H1 (cell line): Measurements from ENCODE around the gene ERCC6L. TPM values are rescaled to one million over a fixed set of nuclear protein-coding genes. Genes with fewer than 3 reads are reported as not detected.

Experiments used
- CTCF ChIA-PET: fragments of 300-600 bp; sonication (Branson Sonifier 250); formaldehyde crosslinking; loops from one replicate; lab custom pipeline; 2021; ENCODE audit not compliant: partially characterized antibody; lab: Charles Lee
- POLR2A ChIA-PET: fragments of 300-600 bp; sonication (Branson Sonifier 250); formaldehyde crosslinking; loops from one replicate; lab custom pipeline; 2021; ENCODE audit warnings: inconsistent platforms; ENCODE audit not compliant: partially characterized antibody; lab: Charles Lee
- DNase-seq, 2 experiments: peaks; one replicate each; pipeline versions ENCODE4 v3.0.0 to v3.0.0-alpha.2; 2010 to 2022; ENCODE audit warnings: low spot score in 2 of 2, low read depth in 1 of 2, mixed read lengths in 1 of 2
- FAIRE-seq: peaks from 2 replicates; lab custom pipeline; 2011; peaks lifted over from hg19 to GRCh38; lab: Jason Lieb, UNC
- H2AFZ ChIP-seq: 2 replicates; pipeline ENCODE4 v1.8.1; 2012; ENCODE audit warnings: low read length, inconsistent platforms
- H2AK5ac ChIP-seq: 2 replicates; pipeline ENCODE4 v1.6.1; 2013; ENCODE audit warnings: low read depth, low read length
- H2BK120ac ChIP-seq: replicated peaks from 2 replicates; pipeline ENCODE3; 2013; ENCODE audit warnings: low read depth, low read length, inconsistent platforms
- H2BK12ac ChIP-seq: 2 replicates; pipeline ENCODE4 v1.6.1; 2013; ENCODE audit warnings: low read depth, low read length
- H2BK15ac ChIP-seq: 2 replicates; pipeline ENCODE4 v1.6.1; 2013; ENCODE audit warnings: low read length
- H2BK20ac ChIP-seq: 2 replicates; pipeline ENCODE4 v1.6.1; 2013; ENCODE audit warnings: low read length
- H2BK5ac ChIP-seq: 2 replicates; pipeline ENCODE4 v1.6.1; 2013; ENCODE audit warnings: low read depth, low read length
- H3K14ac ChIP-seq: 2 replicates; pipeline ENCODE4 v1.6.1; 2013; ENCODE audit warnings: inconsistent platforms; ENCODE audit not compliant: insufficient read length
- H3K18ac ChIP-seq: 2 replicates; pipeline ENCODE4 v1.6.1; 2013; ENCODE audit warnings: low read length; ENCODE audit errors: extremely low read depth
- H3K23ac ChIP-seq: 2 replicates; pipeline ENCODE4 v1.6.1; 2013; ENCODE audit warnings: inconsistent platforms; ENCODE audit not compliant: insufficient read length
- H3K23me2 ChIP-seq: 2 replicates; pipeline ENCODE4 v1.6.1; 2013; ENCODE audit warnings: low read depth, low read length
- H3K27ac ChIP-seq: 2 replicates; pipeline ENCODE4 v1.6.1; 2011; ENCODE audit warnings: low read depth, low read length, inconsistent platforms
- H3K27me3 ChIP-seq, 4 experiments: replicated peaks in 1 of 4; 1 replicate in 1 of 4; 2 replicates in 3 of 4; pipeline versions ENCODE4 v1.6.1 to v1.8.1; 2011 to 2013; ENCODE audit warnings: low read length in 3 of 4, mild to moderate bottlenecking in 3 of 4, inconsistent platforms in 2 of 4, mixed read lengths in 2 of 4, moderate library complexity in 1 of 4; ENCODE audit not compliant: control insufficient read depth in 3 of 4, insufficient read depth in 3 of 4; ENCODE audit errors: extremely low read depth in 1 of 4
- H3K36me3 ChIP-seq, 4 experiments: 2 replicates each; pipeline versions ENCODE4 v1.6.1 to v1.8.1; 2011 to 2013; ENCODE audit warnings: mild to moderate bottlenecking in 4 of 4, low read length in 3 of 4, moderate library complexity in 2 of 4, control low read depth in 1 of 4, inconsistent platforms in 1 of 4; ENCODE audit not compliant: insufficient read depth in 4 of 4, control insufficient read depth in 2 of 4
- H3K4ac ChIP-seq: replicated peaks from 2 replicates; pipeline ENCODE3; 2013; ENCODE audit warnings: low read length, low read depth, mixed read lengths, inconsistent platforms; ENCODE audit not compliant: insufficient read length
- H3K4me1 ChIP-seq, 4 experiments: replicated peaks in 1 of 4; 1 replicate in 1 of 4; 2 replicates in 3 of 4; pipeline versions ENCODE4 v1.6.1 to v1.8.1; 2011 to 2013; ENCODE audit warnings: low read length in 3 of 4, inconsistent platforms in 2 of 4, mixed read lengths in 1 of 4; ENCODE audit not compliant: insufficient read depth in 4 of 4, control insufficient read depth in 3 of 4
- H3K4me2 ChIP-seq, 2 experiments: 2 replicates each; pipeline versions ENCODE4 v1.6.1 to v1.8.1; 2011 to 2013; ENCODE audit warnings: low read depth in 2 of 2, low read length in 2 of 2, control low read depth in 1 of 2, inconsistent platforms in 1 of 2, mild to moderate bottlenecking in 1 of 2; ENCODE audit not compliant: insufficient read depth in 1 of 2
- H3K4me3 ChIP-seq, 4 experiments: fragments of 200-600, 300-600 bp in 1 of 4; sonication (generic), shearing (Covaris generic), sonication (Bioruptor Twin) in 1 of 4; 2 replicates each; pipeline versions ENCODE4 v1.5.1 to v1.8.1; 2011 to 2016; ENCODE audit warnings: low read length in 4 of 4, low read depth in 3 of 4, control low read depth in 2 of 4, inconsistent platforms in 2 of 4, mild to moderate bottlenecking in 2 of 4, mixed read lengths in 1 of 4, moderate library complexity in 1 of 4; ENCODE audit not compliant: insufficient read depth in 2 of 4; ENCODE audit errors: extremely low read depth in 1 of 4
- H3K56ac ChIP-seq: replicated peaks from 2 replicates; pipeline ENCODE3; 2013; ENCODE audit warnings: low read depth, mild to moderate bottlenecking, mixed read lengths, low read length, inconsistent platforms; ENCODE audit not compliant: insufficient read length
- H3K79me1 ChIP-seq: 2 replicates; pipeline ENCODE4 v1.6.1; 2013; ENCODE audit warnings: low read depth, low read length, control low read depth
- H3K79me2 ChIP-seq, 2 experiments: 2 replicates each; pipeline versions ENCODE4 v1.6.1 to v1.8.1; 2012 to 2013; ENCODE audit warnings: low read length in 2 of 2, mild to moderate bottlenecking in 2 of 2, inconsistent platforms in 1 of 2; ENCODE audit not compliant: insufficient read depth in 2 of 2, control insufficient read depth in 1 of 2
- H3K9ac ChIP-seq, 4 experiments: replicated peaks in 1 of 4; 1 replicate in 1 of 4; 2 replicates in 3 of 4; pipeline versions ENCODE4 v1.6.1 to v1.8.1; 2011 to 2013; ENCODE audit warnings: low read depth in 3 of 4, low read length in 3 of 4, control low read depth in 2 of 4, mild to moderate bottlenecking in 2 of 4, moderate library complexity in 2 of 4, inconsistent platforms in 1 of 4; ENCODE audit errors: extremely low read depth in 1 of 4
- H3K9me3 ChIP-seq, 2 experiments: 2 replicates each; pipeline versions ENCODE4 v1.6.1 to v1.8.1; 2012 to 2013; ENCODE audit warnings: mild to moderate bottlenecking in 2 of 2, moderate library complexity in 2 of 2, control low read depth in 1 of 2, inconsistent platforms in 1 of 2, low read depth in 1 of 2, low read length in 1 of 2, mixed read lengths in 1 of 2; ENCODE audit not compliant: insufficient read depth in 2 of 2
- H4K20me1 ChIP-seq, 2 experiments: replicated peaks in 1 of 2; 2 replicates each; pipeline versions ENCODE3 to v1.8.1; 2011 to 2013; ENCODE audit warnings: inconsistent platforms in 2 of 2, low read length in 2 of 2, mild to moderate bottlenecking in 1 of 2; ENCODE audit not compliant: insufficient read depth in 2 of 2, control insufficient read depth in 1 of 2
- H4K5ac ChIP-seq: 2 replicates; pipeline ENCODE4 v1.6.1; 2013; ENCODE audit warnings: low read length, low read depth, mixed read lengths, inconsistent platforms; ENCODE audit not compliant: insufficient read length
- H4K8ac ChIP-seq: 2 replicates; pipeline ENCODE4 v1.8.0; 2013; ENCODE audit warnings: mild to moderate bottlenecking, moderate library complexity, low read length, inconsistent platforms; ENCODE audit not compliant: insufficient read depth; ENCODE audit errors: extremely low read depth
- H4K91ac ChIP-seq: replicated peaks from 2 replicates; pipeline ENCODE3; 2013; ENCODE audit warnings: low read length, mixed read lengths, inconsistent platforms; ENCODE audit not compliant: insufficient read length
- ATF2 ChIP-seq: IDR thresholded peaks from 2 replicates; pipeline ENCODE4 v1.6.1; 2012; ENCODE audit warnings: low read length, inconsistent platforms
- E2F6 ChIP-seq: IDR thresholded peaks from 2 replicates; pipeline ENCODE4 v1.6.1; 2012; ENCODE audit warnings: inconsistent platforms
- POU5F1 ChIP-seq: IDR thresholded peaks from 2 replicates; pipeline ENCODE4 v1.6.1; 2011; ENCODE audit warnings: low read depth, mild to moderate bottlenecking, low read length, moderate library complexity
- RAD21 ChIP-seq, 2 experiments: IDR thresholded peaks in 1 of 2; conservative IDR thresholded peaks in 1 of 2; 2 replicates each; pipeline ENCODE4 v1.6.1; 2011; ENCODE audit warnings: low read depth in 2 of 2, low read length in 2 of 2, improper control_type of control experiment in 1 of 2, inconsistent platforms in 1 of 2, mild to moderate bottlenecking in 1 of 2, moderate library complexity in 1 of 2
- SIRT6 ChIP-seq: IDR thresholded peaks from one replicate; pipeline ENCODE4 v1.7.1; 2012; ENCODE audit warnings: low read length, inconsistent platforms
- SP2 ChIP-seq: IDR thresholded peaks from 2 replicates; pipeline ENCODE4 v1.6.1; 2012; ENCODE audit warnings: mild to moderate bottlenecking, low read length, inconsistent platforms
- SRF ChIP-seq: IDR thresholded peaks from 2 replicates; pipeline ENCODE4 v1.6.1; 2011; ENCODE audit warnings: mild to moderate bottlenecking, low read depth, low read length, moderate library complexity
- TCF12 ChIP-seq: IDR thresholded peaks from 2 replicates; pipeline ENCODE4 v1.6.1; 2011; ENCODE audit warnings: low read depth, mild to moderate bottlenecking, low read length
- YY1 ChIP-seq: IDR thresholded peaks from 2 replicates; pipeline ENCODE4 v1.6.1; 2011; ENCODE audit warnings: low read depth, mild to moderate bottlenecking, low read length
- WGBS, 2 experiments: shearing (Covaris generic) in 1 of 2; methylation state at CpG; one replicate each; pipeline versions ENCODE4 v1.1.6 to v1.1.7; 2013 to 2015; ENCODE audit warnings: low lambda C conversion rate in 2 of 2, mixed read lengths in 2 of 2, inconsistent platforms in 1 of 2, low coverage in 1 of 2, missing lambda C conversion rate in 1 of 2; ENCODE audit not compliant: insufficient replicate concordance in 2 of 2, insufficient coverage in 1 of 2, insufficient read length in 1 of 2; ENCODE audit errors: extremely low coverage in 1 of 2, missing lambda C conversion rate in 1 of 2; 5-methylcytosine and 5-hydroxymethylcytosine counted together
- polyA plus RNA-seq, 7 experiments: library from polyadenylated mRNA; depleted of rRNA in 3 of 7; stranded (reverse) in 5 of 7; unstranded in 2 of 7; fragments of >200 nt in 5 of 7; fragments of 200-250 nt in 2 of 7; gene quantifications; 1 replicate in 5 of 7; 2 replicates in 1 of 7; 4 replicates in 1 of 7; pipeline versions ENCODE4 v1.2.1 to v1.2.3, GENCODE V29; 2011 to 2013; ENCODE audit warnings: missing spikeins in 2 of 7, mixed read lengths in 2 of 7
- total RNA-seq: library from RNA; stranded (reverse); fragmentation: NEBNext Ultra II Directional; extraction: Animal tissue kit (Norgen Biotek cat#: 25700); gene quantifications from 2 replicates; pipeline ENCODE4 v1.2.1, GENCODE V29; 2021

The ERCC6L gene
- total and polyA plus RNA-seq, 2 of the 8 experiments (the other 6 are each of a cell fraction or from before 2014, with no cell fraction given): 4.0 to 23.9 TPM

- no peaks in the 10 kb centered on the region for H3K79me1 ChIP-seq
- H4K8ac ChIP-seq: no peak overlapping the region
- no peak overlapping the region for H2BK15ac ChIP-seq
- no peak overlapping the region for H4K5ac ChIP-seq
- H3K27me3 ChIP-seq: no peaks in the 10 kb centered on the region
- H4K91ac ChIP-seq: no peak overlapping the region
- H2AFZ ChIP-seq: no peak overlapping the region
- H3K4me1 ChIP-seq: peaks cover 0 to 6% (median 0%) of the 10 kb centered on the region in 4 experiments; a peak in 2 of 7 replicates
- no peak overlapping the region for H2BK5ac ChIP-seq
- peaks cover 6% of the 10 kb centered on the region; the same call in 1 of the 2 replicates for H3K23me2 ChIP-seq
- no peak overlapping the region for H3K4me2 ChIP-seq
- TF ChIP-seq POU5F1: no peak
- no peak for TF ChIP-seq ATF2
- TF ChIP-seq RAD21 (IDR thresholded peaks at IDR 0.05 in 1 of 2, conservative IDR thresholded peaks at IDR 0.05 in 1 of 2; ENCODE audit: low read depth in 2 of 2, low read length in 2 of 2): no peak
- TF ChIP-seq SRF: no peak
- TF ChIP-seq SP2: no peak
- TF ChIP-seq YY1: no peak
- no peak for TF ChIP-seq SIRT6
- TF ChIP-seq E2F6: no peak
- TF ChIP-seq TCF12: no peak
- no peak for DNase-seq
- ChIA-PET CTCF (no interaction called here), POLR2A (interaction anchor here (1.4 kb wide), 2 partner anchors 10 to 33 kb away, joined by 3 to 8 read pairs; partner anchors contain the start of gene ERCC6L)
- no peak overlapping the region for H3K14ac ChIP-seq
- no peak overlapping the region for H3K4me3 ChIP-seq
- peaks cover 0 to 17% of the 10 kb centered on the region in 2 experiments for H4K20me1 ChIP-seq
- no peak overlapping the region for H2BK120ac ChIP-seq
- H3K27ac ChIP-seq: no peak overlapping the region
- H3K56ac ChIP-seq: no peak overlapping the region
- H3K23ac ChIP-seq: no peak overlapping the region
- no peak for FAIRE-seq
- no peak overlapping the region for H2BK20ac ChIP-seq
- 88% methylated on average over 3 of the region's 3 CpGs; no CpG with 5 or more reads in 1 of the 2 experiments for WGBS, 2 experiments
- no peak overlapping the region for H3K4ac ChIP-seq
- no peak overlapping the region for H2AK5ac ChIP-seq
- peaks cover 34 to 86% (median 68%) of the 10 kb centered on the region in 4 experiments for H3K36me3 ChIP-seq
- no peak overlapping the region for H3K18ac ChIP-seq
- H3K9ac ChIP-seq: no peak overlapping the region
- no peaks in the 10 kb centered on the region for H3K9me3 ChIP-seq
- H2BK12ac ChIP-seq: no peak overlapping the region
- H3K79me2 ChIP-seq: peaks cover 0 to 26% of the 10 kb centered on the region in 2 experiments; a peak in 3 of 4 replicates
These were observed 33.0 kb upstream of the ERCC6L start for GRCh38 chrX:72271812-72272211.
